ENCODE measurements around the gene ZNF44. TPM values are rescaled to one million over a fixed set of nuclear protein-coding genes. Genes with fewer than 3 reads are reported as not detected.

The ZNF44 gene
- total RNA-seq, 1 donor from 2014 or later, result 7.3 TPM

DNA sequence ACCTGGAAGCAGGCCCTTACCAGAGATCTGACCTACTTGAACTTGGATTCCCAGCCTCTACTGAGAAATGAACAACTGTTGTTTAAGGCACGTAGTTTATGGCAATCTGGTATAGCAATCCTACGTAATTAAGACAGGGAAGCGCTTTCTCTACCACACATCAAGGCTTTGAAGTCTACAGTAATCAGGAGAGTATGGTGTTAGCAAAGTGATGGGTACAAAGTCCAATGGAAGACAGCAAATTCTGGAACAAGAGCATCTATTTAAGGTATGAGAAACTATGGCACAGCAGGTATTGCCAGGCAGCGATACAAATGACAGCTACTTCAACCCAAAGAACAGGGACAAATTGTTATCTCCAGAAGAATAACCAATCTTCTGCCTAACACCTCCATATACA, 35.7 kb upstream of the ZNF44 start:
- no peaks in the 10 kb centered on the region for H3K79me2 ChIP-seq (ENCODE audit: low read depth)
- H3K36me3 Mint-ChIP-seq, result peaks cover 4% of the 10 kb centered on the region
- no peak overlapping the region for H3K27ac ChIP-seq
- no peak overlapping the region for H3K9ac ChIP-seq
- H3K9me3 Mint-ChIP-seq, result peaks cover 29% of the 10 kb centered on the region
- peaks cover 20% of the 10 kb centered on the region for H3K27me3 ChIP-seq
- TF ChIP-seq EZH2 (IDR thresholded peaks at IDR 0.05) (no peak), EZH2phosphoT487 (IDR thresholded peaks at IDR 0.05) (no peak)
- TF ChIP-seq, protein P1, sequence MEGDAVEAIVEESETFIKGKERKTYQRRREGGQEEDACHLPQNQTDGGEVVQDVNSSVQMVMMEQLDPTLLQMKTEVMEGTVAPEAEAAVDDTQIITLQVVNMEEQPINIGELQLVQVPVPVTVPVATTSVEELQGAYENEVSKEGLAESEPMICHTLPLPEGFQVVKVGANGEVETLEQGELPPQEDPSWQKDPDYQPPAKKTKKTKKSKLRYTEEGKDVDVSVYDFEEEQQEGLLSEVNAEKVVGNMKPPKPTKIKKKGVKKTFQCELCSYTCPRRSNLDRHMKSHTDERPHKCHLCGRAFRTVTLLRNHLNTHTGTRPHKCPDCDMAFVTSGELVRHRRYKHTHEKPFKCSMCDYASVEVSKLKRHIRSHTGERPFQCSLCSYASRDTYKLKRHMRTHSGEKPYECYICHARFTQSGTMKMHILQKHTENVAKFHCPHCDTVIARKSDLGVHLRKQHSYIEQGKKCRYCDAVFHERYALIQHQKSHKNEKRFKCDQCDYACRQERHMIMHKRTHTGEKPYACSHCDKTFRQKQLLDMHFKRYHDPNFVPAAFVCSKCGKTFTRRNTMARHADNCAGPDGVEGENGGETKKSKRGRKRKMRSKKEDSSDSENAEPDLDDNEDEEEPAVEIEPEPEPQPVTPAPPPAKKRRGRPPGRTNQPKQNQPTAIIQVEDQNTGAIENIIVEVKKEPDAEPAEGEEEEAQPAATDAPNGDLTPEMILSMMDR (IDR thresholded peaks at IDR 0.05), result no peak
- H3K36me3 ChIP-seq, result no peaks in the 10 kb centered on the region
- H3K27me3 Mint-ChIP-seq (ENCODE audit: insufficient read depth, low read depth), result peaks cover 3% of the 10 kb centered on the region
- H3K4me3 ChIP-seq, result no peak overlapping the region
- no peaks in the 10 kb centered on the region for H3F3A ChIP-seq (ENCODE audit: low read depth)
- H3K4me1 ChIP-seq, result peaks cover 8% of the 10 kb centered on the region
- H3K27ac Mint-ChIP-seq, result no peak overlapping the region
- no peaks in the 10 kb centered on the region for H3K9me3 ChIP-seq (ENCODE audit: low read depth)
- H3K4me3 Mint-ChIP-seq, result no peak overlapping the region
- H4K20me1 ChIP-seq (ENCODE audit: low read depth), result no peaks in the 10 kb centered on the region
- H3K4me1 Mint-ChIP-seq, result peaks cover 14% of the 10 kb centered on the region
- no peak overlapping the region for H3K4me2 ChIP-seq
- no peak for DNase-seq (ENCODE audit: low spot score)
- no peak overlapping the region for H2AFZ ChIP-seq (replicated peaks)

DNA sequence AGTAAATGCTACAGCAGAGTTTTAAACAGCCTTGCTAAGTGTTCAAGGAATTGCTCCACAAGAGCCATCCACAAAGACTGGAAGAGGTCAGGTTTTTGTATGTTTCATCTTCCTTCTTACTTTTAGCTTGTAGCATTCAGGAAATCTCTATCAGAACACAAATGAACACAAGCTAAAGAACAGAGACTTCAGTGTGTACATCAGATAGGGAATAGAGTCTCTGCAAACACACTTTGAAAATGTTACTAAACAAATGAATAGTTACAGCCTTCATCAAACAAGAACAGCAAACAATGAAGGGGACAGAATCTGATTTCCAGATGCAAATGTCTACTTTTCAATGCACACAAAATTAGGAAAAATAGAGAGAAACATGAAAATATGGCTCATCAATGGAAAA, 31.0 kb upstream of the ZNF44 start:
- H3K4me1 ChIP-seq, result no peaks in the 10 kb centered on the region
- peaks cover 46% of the 10 kb centered on the region for H3K9me3 Mint-ChIP-seq
- H4K20me1 ChIP-seq (ENCODE audit: low read depth), result no peaks in the 10 kb centered on the region
- no peak for DNase-seq (ENCODE audit: low spot score)
- H3F3A ChIP-seq (ENCODE audit: low read depth), result no peaks in the 10 kb centered on the region
- H3K27me3 Mint-ChIP-seq (ENCODE audit: insufficient read depth, low read depth), result peaks cover 4% of the 10 kb centered on the region
- H3K27me3 ChIP-seq, result no peaks in the 10 kb centered on the region
- peaks cover 6% of the 10 kb centered on the region for H3K36me3 Mint-ChIP-seq
- no peaks in the 10 kb centered on the region for H3K4me1 Mint-ChIP-seq
- no peak overlapping the region for H3K4me3 ChIP-seq
- no peak overlapping the region for H3K4me3 Mint-ChIP-seq
- H3K36me3 ChIP-seq, result no peaks in the 10 kb centered on the region
- TF ChIP-seq, protein P1 (IDR thresholded peaks at IDR 0.05), result no peak
- TF ChIP-seq EZH2 (IDR thresholded peaks at IDR 0.05) (no peak), EZH2phosphoT487 (IDR thresholded peaks at IDR 0.05) (no peak)
- no peak overlapping the region for H3K27ac ChIP-seq
- no peaks in the 10 kb centered on the region for H3K9me3 ChIP-seq (ENCODE audit: low read depth)
- H3K79me2 ChIP-seq (ENCODE audit: low read depth), result no peaks in the 10 kb centered on the region
- no peak overlapping the region for H3K27ac Mint-ChIP-seq
- H3K9ac ChIP-seq, result no peak overlapping the region
- no peak overlapping the region for H3K4me2 ChIP-seq
- H2AFZ ChIP-seq (replicated peaks), result no peak overlapping the region

DNA sequence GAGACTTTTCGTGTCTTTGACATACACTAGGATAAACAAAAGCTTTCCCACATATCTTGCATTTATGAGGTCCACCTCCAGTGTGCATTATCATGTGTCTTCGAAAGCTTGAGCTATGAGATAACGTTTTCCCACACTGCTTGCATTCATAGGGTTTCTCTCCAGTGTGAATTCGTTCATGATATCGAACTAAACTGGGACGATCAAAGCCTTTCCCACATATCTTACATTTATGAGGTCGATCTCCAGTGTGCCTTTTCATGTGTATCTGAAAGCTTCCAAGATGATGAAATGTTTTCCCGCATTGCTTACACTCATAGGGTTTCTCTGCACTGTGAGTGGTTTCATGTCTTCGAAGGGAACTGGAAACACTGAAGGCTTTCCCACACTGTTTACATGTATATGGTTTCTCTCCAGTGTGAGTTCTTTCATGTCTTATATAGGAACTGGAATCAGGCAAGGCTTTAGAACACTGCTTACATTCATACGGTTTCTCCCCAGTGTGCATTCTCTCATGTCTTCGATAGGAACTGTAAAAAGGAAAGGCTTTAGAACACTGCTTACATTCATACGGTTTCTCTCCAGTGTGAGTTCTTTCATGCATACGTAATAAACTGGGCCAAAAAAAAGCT, 24.2 kb upstream of the ZNF44 start:
- Histone ChIP-seq H3K9me3 (ENCODE audit: low read depth) (no peaks in the 10 kb centered on the region), H3K4me1 (no peaks in the 10 kb centered on the region), H3K27me3 (no peaks in the 10 kb centered on the region), H3F3A (ENCODE audit: low read depth) (no peaks in the 10 kb centered on the region), H3K4me3 (no peak overlapping the region), H3K9ac (no peak overlapping the region), H3K79me2 (ENCODE audit: low read depth) (no peaks in the 10 kb centered on the region), H3K36me3 (peaks cover 11% of the 10 kb centered on the region), H4K20me1 (ENCODE audit: low read depth) (no peaks in the 10 kb centered on the region), H3K27ac (no peak overlapping the region), H3K4me2 (no peak overlapping the region), H2AFZ (replicated peaks) (no peak overlapping the region)
- Mint-ChIP-seq H3K9me3 (peaks cover 45% of the 10 kb centered on the region), H3K36me3 (peaks cover 18% of the 10 kb centered on the region), H3K4me1 (no peaks in the 10 kb centered on the region), H3K27me3 (ENCODE audit: insufficient read depth, low read depth) (peaks cover 4% of the 10 kb centered on the region), H3K4me3 (no peak overlapping the region), H3K27ac (no peak overlapping the region)
- no peak for TF ChIP-seq EZH2phosphoT487 (IDR thresholded peaks at IDR 0.05)
- TF ChIP-seq, protein P1 (IDR thresholded peaks at IDR 0.05), result no peak
- TF ChIP-seq EZH2 (IDR thresholded peaks at IDR 0.05), result no peak
- no peak for DNase-seq (ENCODE audit: low spot score)
